ENCODE results near the gene PRPF6. TPM values are rescaled to one million over a fixed set of nuclear protein-coding genes. Genes with fewer than 3 reads are reported as not detected.

Gene PRPF6
- total RNA-seq, 4 donors from 2014 or later: 39.3 to 68.4 (median 47.7) TPM

GRCh38 chr20:63945921-63946920, 34.7 kb upstream of the PRPF6 start:
- H3K36me3 ChIP-seq: peaks cover 0 to 28% of the 10 kb centered on the region in 2 donors
- intact Hi-C loops (cut with DNase I; ENCODE audit: low total_unique reads): no loop called here
- ATAC-seq: no peak
- H3K27ac ChIP-seq: peak overlapping the region; percentile 92 to 98 (median 96)
- H3K9me3 ChIP-seq: no peaks in the 10 kb centered on the region
- in situ Hi-C loops (cut with MboI; ENCODE audit: low sequenced_read_pairs in 4 of 4): no loop called here
- no peak overlapping the region for H3K4me3 ChIP-seq
- H3K27me3 ChIP-seq: no peaks in the 10 kb centered on the region
- peaks cover 58 to 75% of the 10 kb centered on the region in 2 donors for H3K4me1 ChIP-seq
- DNase-seq: no peak
- no peak for TF ChIP-seq CTCF (IDR thresholded peaks at IDR 0.05 in 4 of 5, conservative IDR thresholded peaks at IDR 0.05 in 1 of 5)
- no peak for TF ChIP-seq POLR2A (IDR thresholded peaks at IDR 0.05)

- intact Hi-C loops (cut with DNase I; ENCODE audit: low total_unique reads) (no loop called here), in situ Hi-C loops (cut with MboI; ENCODE audit: low sequenced_read_pairs in 4 of 4) (no loop called here)
- peak overlapping the region; percentile 92 to 98 (median 96) for H3K27ac ChIP-seq
- H3K9me3 ChIP-seq: no peaks in the 10 kb centered on the region
- no peak for TF ChIP-seq CTCF (IDR thresholded peaks at IDR 0.05 in 4 of 5, conservative IDR thresholded peaks at IDR 0.05 in 1 of 5)
- no peak for TF ChIP-seq POLR2A (IDR thresholded peaks at IDR 0.05)
- peaks cover 67 to 84% of the 10 kb centered on the region in 2 donors for H3K4me1 ChIP-seq
- DNase-seq (peak in 1 of 2 donors; percentile 56), ATAC-seq (no peak)
- no peaks in the 10 kb centered on the region for H3K27me3 ChIP-seq
- peaks cover 0 to 28% of the 10 kb centered on the region in 2 donors for H3K36me3 ChIP-seq
- H3K4me3 ChIP-seq: peak overlapping the region in 1 of 4 donors; percentile 24
These were observed 33.8 kb upstream of the PRPF6 start for GRCh38 chr20:63946986-63947637.

- ATAC-seq (no peak), DNase-seq (no peak)
- Histone ChIP-seq H3K27me3 (no peaks in the 10 kb centered on the region), H3K4me3 (peak overlapping the region in 2 of 4 donors; percentile 24 to 45), H3K9me3 (no peaks in the 10 kb centered on the region), H3K27ac (peak overlapping the region; percentile 92 to 98 (median 96)), H3K36me3 (peaks cover 0 to 26% of the 10 kb centered on the region in 2 donors), H3K4me1 (peaks cover 69 to 91% of the 10 kb centered on the region in 2 donors)
- in situ Hi-C loops (cut with MboI; ENCODE audit: low sequenced_read_pairs in 4 of 4) (no loop called here), intact Hi-C loops (cut with DNase I; ENCODE audit: low total_unique reads) (no loop called here)
- TF ChIP-seq CTCF (IDR thresholded peaks at IDR 0.05 in 4 of 5, conservative IDR thresholded peaks at IDR 0.05 in 1 of 5): no peak
- no peak for TF ChIP-seq POLR2A (IDR thresholded peaks at IDR 0.05)
These were observed 33.1 kb upstream of the PRPF6 start for GRCh38 chr20:63947638-63948456.

- Histone ChIP-seq H3K4me3 (peak overlapping the region in 3 of 4 donors; percentile 25 to 45 (median 37)), H3K36me3 (no peaks in the 10 kb centered on the region), H3K27me3 (no peaks in the 10 kb centered on the region), H3K9me3 (no peaks in the 10 kb centered on the region), H3K4me1 (peaks cover 79 to 96% of the 10 kb centered on the region in 2 donors), H3K27ac (peak overlapping the region; percentile 92 to 98 (median 96))
- in situ Hi-C loops (cut with MboI; ENCODE audit: low sequenced_read_pairs in 4 of 4) (no loop called here), intact Hi-C loops (cut with DNase I; ENCODE audit: low total_unique reads) (no loop called here)
- no peak for TF ChIP-seq CTCF (IDR thresholded peaks at IDR 0.05 in 4 of 5, conservative IDR thresholded peaks at IDR 0.05 in 1 of 5)
- TF ChIP-seq POLR2A (IDR thresholded peaks at IDR 0.05): peak; percentile 15 to 36
- peak in 1 of 2 donors; percentile 1 for ATAC-seq
- peak in 1 of 2 donors; percentile 57 for DNase-seq
These were observed 30.1 kb upstream of the PRPF6 start for GRCh38 chr20:63950701-63951397.

Data from gastrocnemius medialis (tissue), 4 donors.